HepG2 (cell line): Measurements from ENCODE around the gene BICDL1.

Experiments
- MXI1 ChIP-seq: IDR thresholded peaks from 3 replicates; pipeline ENCODE4 v1.6.1; 2012; ENCODE audit warnings: low read depth, low read length, inconsistent platforms, borderline replicate concordance
- POLR2A ChIP-seq, 2 experiments: IDR thresholded peaks; 2 replicates each; pipeline ENCODE4 v1.6.1; 2011; ENCODE audit warnings: low read depth in 2 of 2, low read length in 2 of 2, mild to moderate bottlenecking in 1 of 2, moderate library complexity in 1 of 2; ENCODE audit not compliant: insufficient read depth in 1 of 2
- REXO4 ChIP-seq: sonication (generic); formaldehyde crosslinking; IDR thresholded peaks from 2 replicates; pipeline ENCODE4 v1.8.0; 2022; ENCODE audit warnings: missing genetic modification reagents, mild to moderate bottlenecking, borderline replicate concordance
- SMAD1 ChIP-seq: sonication (generic); formaldehyde crosslinking; IDR thresholded peaks from 2 replicates; pipeline ENCODE4 v1.4.0; 2020; ENCODE audit warnings: missing genetic modification reagents, low read depth, mild to moderate bottlenecking, borderline replicate concordance
- SMC3 ChIP-seq: IDR thresholded peaks from 2 replicates; pipeline ENCODE4 v1.6.1; 2011; ENCODE audit warnings: low read length, improper control_type of control experiment
- ZNF292 ChIP-seq: sonication (generic); formaldehyde crosslinking; IDR thresholded peaks from 2 replicates; pipeline ENCODE4 v1.8.1; 2022; ENCODE audit warnings: mild to moderate bottlenecking, low read depth, missing genetic modification reagents, borderline replicate concordance
- TF ChIP-seq, protein P1 (sequence below): sonication (generic); formaldehyde crosslinking; IDR thresholded peaks from 2 replicates; pipeline ENCODE4 v1.5.0; 2020; ENCODE audit warnings: mild to moderate bottlenecking, missing genetic modification reagents, moderate library complexity
- TF ChIP-seq, protein P2 (sequence below): sonication (generic); formaldehyde crosslinking; IDR thresholded peaks from 2 replicates; pipeline ENCODE4 v1.5.0; 2020; ENCODE audit warnings: missing genetic modification reagents
- TF ChIP-seq, protein P3 (sequence below): IDR thresholded peaks from 2 replicates; pipeline ENCODE4 v1.6.1; 2016; ENCODE audit warnings: missing genetic modification reagents, missing compliant biosample characterization
- TF ChIP-seq, protein P4 (sequence below): sonication (generic); formaldehyde crosslinking; IDR thresholded peaks from 2 replicates; pipeline ENCODE4 v1.4.0; 2020; ENCODE audit warnings: missing genetic modification reagents, mild to moderate bottlenecking, borderline replicate concordance
- TF ChIP-seq, protein P5 (sequence below): sonication (generic); formaldehyde crosslinking; IDR thresholded peaks from 2 replicates; pipeline ENCODE4 v1.4.0; 2020; ENCODE audit warnings: low read depth, mild to moderate bottlenecking, missing genetic modification reagents
- TF ChIP-seq, protein P6 (sequence below), 2 experiments: IDR thresholded peaks; 2 replicates each; pipeline ENCODE4 v1.6.1; 2011 to 2012; ENCODE audit warnings: low read length in 2 of 2, borderline replicate concordance in 1 of 2, low read depth in 1 of 2, mild to moderate bottlenecking in 1 of 2, moderate library complexity in 1 of 2

DNA sequence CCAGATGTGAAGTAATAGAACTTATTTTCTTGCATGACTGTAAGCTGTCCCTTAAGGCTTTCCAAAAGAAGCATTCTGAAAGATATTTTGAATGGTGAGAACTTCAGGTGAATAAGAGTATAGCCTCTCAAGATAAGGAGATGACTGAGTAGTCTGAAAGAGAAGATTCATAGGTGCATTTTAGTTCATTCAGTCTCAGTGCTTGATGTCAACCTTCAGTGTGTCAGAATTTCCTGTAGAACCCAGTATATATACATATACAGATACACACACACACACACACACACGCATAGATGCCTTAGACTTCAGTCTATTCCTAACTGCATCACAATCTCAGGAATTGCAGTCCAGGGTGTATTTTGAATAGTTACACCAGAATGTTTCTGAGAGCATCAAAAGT, 7.4 kb downstream of the BICDL1 start:
- TF ChIP-seq, protein P1, sequence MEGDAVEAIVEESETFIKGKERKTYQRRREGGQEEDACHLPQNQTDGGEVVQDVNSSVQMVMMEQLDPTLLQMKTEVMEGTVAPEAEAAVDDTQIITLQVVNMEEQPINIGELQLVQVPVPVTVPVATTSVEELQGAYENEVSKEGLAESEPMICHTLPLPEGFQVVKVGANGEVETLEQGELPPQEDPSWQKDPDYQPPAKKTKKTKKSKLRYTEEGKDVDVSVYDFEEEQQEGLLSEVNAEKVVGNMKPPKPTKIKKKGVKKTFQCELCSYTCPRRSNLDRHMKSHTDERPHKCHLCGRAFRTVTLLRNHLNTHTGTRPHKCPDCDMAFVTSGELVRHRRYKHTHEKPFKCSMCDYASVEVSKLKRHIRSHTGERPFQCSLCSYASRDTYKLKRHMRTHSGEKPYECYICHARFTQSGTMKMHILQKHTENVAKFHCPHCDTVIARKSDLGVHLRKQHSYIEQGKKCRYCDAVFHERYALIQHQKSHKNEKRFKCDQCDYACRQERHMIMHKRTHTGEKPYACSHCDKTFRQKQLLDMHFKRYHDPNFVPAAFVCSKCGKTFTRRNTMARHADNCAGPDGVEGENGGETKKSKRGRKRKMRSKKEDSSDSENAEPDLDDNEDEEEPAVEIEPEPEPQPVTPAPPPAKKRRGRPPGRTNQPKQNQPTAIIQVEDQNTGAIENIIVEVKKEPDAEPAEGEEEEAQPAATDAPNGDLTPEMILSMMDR (CRISPR knock-in tag), result no peak
- TF ChIP-seq ZNF292 (CRISPR knock-in tag), result no peak
- TF ChIP-seq SMC3, result no peak
- TF ChIP-seq SMAD1, result no peak
- TF ChIP-seq MXI1, result no peak
- TF ChIP-seq, protein P2, sequence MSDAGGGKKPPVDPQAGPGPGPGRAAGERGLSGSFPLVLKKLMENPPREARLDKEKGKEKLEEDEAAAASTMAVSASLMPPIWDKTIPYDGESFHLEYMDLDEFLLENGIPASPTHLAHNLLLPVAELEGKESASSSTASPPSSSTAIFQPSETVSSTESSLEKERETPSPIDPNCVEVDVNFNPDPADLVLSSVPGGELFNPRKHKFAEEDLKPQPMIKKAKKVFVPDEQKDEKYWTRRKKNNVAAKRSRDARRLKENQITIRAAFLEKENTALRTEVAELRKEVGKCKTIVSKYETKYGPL, result no peak
- TF ChIP-seq REXO4 (CRISPR knock-in tag), result no peak
- TF ChIP-seq, protein P3, sequence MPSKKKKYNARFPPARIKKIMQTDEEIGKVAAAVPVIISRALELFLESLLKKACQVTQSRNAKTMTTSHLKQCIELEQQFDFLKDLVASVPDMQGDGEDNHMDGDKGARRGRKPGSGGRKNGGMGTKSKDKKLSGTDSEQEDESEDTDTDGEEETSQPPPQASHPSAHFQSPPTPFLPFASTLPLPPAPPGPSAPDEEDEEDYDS (CRISPR knock-in tag), result no peak
- TF ChIP-seq, protein P4, sequence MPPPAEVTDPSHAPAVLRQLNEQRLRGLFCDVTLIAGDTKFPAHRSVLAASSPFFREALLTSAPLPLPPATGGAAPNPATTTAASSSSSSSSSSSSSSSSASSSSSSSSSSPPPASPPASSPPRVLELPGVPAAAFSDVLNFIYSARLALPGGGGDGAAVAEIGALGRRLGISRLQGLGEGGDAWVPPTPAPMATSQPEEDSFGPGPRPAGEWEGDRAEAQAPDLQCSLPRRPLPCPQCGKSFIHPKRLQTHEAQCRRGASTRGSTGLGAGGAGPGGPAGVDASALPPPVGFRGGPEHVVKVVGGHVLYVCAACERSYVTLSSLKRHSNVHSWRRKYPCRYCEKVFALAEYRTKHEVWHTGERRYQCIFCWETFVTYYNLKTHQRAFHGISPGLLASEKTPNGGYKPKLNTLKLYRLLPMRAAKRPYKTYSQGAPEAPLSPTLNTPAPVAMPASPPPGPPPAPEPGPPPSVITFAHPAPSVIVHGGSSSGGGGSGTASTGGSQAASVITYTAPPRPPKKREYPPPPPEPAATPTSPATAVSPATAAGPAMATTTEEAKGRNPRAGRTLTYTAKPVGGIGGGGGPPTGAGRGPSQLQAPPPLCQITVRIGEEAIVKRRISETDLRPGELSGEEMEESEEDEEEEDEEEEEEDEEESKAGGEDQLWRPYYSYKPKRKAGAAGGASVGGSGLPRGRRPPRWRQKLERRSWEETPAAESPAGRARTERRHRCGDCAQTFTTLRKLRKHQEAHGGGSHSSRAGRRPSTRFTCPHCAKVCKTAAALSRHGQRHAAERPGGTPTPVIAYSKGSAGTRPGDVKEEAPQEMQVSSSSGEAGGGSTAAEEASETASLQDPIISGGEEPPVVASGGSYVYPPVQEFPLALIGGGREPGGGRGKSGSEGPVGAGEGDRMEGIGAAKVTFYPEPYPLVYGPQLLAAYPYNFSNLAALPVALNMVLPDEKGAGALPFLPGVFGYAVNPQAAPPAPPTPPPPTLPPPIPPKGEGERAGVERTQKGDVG (CRISPR knock-in tag), result no peak
- TF ChIP-seq, protein P5, sequence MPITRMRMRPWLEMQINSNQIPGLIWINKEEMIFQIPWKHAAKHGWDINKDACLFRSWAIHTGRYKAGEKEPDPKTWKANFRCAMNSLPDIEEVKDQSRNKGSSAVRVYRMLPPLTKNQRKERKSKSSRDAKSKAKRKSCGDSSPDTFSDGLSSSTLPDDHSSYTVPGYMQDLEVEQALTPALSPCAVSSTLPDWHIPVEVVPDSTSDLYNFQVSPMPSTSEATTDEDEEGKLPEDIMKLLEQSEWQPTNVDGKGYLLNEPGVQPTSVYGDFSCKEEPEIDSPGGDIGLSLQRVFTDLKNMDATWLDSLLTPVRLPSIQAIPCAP, result no peak
- TF ChIP-seq, protein P6, sequence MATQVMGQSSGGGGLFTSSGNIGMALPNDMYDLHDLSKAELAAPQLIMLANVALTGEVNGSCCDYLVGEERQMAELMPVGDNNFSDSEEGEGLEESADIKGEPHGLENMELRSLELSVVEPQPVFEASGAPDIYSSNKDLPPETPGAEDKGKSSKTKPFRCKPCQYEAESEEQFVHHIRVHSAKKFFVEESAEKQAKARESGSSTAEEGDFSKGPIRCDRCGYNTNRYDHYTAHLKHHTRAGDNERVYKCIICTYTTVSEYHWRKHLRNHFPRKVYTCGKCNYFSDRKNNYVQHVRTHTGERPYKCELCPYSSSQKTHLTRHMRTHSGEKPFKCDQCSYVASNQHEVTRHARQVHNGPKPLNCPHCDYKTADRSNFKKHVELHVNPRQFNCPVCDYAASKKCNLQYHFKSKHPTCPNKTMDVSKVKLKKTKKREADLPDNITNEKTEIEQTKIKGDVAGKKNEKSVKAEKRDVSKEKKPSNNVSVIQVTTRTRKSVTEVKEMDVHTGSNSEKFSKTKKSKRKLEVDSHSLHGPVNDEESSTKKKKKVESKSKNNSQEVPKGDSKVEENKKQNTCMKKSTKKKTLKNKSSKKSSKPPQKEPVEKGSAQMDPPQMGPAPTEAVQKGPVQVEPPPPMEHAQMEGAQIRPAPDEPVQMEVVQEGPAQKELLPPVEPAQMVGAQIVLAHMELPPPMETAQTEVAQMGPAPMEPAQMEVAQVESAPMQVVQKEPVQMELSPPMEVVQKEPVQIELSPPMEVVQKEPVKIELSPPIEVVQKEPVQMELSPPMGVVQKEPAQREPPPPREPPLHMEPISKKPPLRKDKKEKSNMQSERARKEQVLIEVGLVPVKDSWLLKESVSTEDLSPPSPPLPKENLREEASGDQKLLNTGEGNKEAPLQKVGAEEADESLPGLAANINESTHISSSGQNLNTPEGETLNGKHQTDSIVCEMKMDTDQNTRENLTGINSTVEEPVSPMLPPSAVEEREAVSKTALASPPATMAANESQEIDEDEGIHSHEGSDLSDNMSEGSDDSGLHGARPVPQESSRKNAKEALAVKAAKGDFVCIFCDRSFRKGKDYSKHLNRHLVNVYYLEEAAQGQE (IDR thresholded peaks at IDR 0.05; ENCODE audit: borderline replicate concordance in 1 of 2, low read depth in 1 of 2, low read length in 2 of 2), result no peak
- TF ChIP-seq POLR2A (IDR thresholded peaks at IDR 0.05; ENCODE audit: insufficient read depth in 1 of 2, low read depth in 2 of 2, low read length in 2 of 2), result no peak
